ENCODE data around the gene SLC6A6.

- TF ChIP-seq CTCF (IDR thresholded peaks at IDR 0.05; ENCODE audit: low read length) (no peak), EZH2 (IDR thresholded peaks at IDR 0.05; ENCODE audit: borderline replicate concordance, low read length) (no peak)
Measured at GRCh38 chr3:14486460-14486859, 84.1 kb downstream of the SLC6A6 start.

Data from OCI-LY1 (cell line).